NCI-H1436 (cell line): ENCODE results near the gene NUDT1.

Source experiments
- DNase-seq: peaks from one replicate; lab custom pipeline; 2025; lab: John Stamatoyannopoulos, UW

Gene NUDT1

DNA sequence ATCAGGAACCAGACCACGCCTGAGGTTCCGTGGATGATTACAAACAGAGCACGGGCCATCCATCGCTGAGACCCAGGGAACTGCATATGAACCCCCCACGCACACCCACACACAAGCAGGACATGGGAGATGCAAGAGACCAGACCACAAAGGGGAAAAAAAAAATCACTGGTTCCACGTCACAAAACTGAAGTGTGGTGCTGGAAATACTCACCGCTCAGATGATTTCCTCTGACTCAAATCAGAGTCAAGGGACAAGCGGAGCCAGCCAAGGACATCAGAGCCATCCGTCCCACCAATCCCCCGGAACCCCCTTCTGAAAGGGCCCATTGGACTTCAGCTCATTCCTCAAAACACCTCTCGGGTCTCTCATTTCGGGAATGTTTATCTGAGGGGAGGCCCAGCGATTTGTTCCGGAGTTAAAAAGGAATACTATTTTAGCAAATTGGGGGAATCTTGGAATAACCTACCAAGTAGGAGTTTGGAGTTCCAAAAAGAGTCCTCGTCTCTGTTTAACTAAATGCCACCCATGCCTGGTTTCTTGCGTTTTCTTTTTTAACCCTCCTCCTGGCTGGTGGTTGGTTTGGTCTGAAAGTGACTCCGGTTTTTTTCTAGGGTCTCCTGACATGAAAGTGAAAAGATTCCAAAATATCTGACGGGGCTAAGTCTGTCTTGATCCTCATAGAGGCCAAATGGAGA, 57.3 kb downstream of the NUDT1 start:
- no peak for DNase-seq

DNA sequence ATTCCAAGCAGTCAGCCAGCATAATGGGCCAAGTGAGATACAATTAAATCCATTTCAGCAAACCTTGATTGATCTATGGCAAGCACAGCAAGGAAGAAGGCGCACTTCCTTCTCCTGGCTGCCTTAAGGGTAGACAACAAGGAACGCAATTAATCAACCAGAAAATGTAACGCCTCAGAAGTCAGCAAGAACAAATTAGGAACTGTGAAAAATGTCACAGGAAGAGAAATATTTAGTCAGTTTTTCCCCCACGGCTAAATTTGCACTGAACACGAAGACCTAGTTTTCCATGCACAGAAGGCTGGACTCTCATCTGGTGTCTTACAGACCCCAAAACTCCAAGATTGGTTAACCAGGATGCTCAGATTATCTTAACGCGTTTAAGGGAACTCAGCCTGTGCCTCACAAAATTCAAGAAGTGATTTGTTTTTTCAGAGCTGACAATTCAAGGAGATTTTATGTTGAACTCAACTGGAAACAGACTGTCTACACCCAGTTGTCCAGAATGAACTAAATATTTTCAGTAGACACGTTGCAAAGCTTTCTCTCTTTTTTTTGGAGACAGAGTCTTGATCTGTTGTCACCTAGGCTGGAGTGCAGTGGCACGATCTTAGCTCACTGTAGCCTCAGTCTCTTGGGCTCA, 58.0 kb downstream of the NUDT1 start:
- no peak for DNase-seq
